Measurements from ENCODE around the gene F10. TPM values are rescaled to one million over a fixed set of nuclear protein-coding genes. Genes with fewer than 3 reads are reported as not detected.
"Not testable (repeated sequence)": the region's sequence is repeated elsewhere in the genome, so short reads cannot be mapped to it uniquely, and the experiment has no call there.

F10 gene
- total and polyA plus RNA-seq, 12 donors, result 4.4 to 81.8 (median 12.6) TPM

- TF ChIP-seq, protein P1, sequence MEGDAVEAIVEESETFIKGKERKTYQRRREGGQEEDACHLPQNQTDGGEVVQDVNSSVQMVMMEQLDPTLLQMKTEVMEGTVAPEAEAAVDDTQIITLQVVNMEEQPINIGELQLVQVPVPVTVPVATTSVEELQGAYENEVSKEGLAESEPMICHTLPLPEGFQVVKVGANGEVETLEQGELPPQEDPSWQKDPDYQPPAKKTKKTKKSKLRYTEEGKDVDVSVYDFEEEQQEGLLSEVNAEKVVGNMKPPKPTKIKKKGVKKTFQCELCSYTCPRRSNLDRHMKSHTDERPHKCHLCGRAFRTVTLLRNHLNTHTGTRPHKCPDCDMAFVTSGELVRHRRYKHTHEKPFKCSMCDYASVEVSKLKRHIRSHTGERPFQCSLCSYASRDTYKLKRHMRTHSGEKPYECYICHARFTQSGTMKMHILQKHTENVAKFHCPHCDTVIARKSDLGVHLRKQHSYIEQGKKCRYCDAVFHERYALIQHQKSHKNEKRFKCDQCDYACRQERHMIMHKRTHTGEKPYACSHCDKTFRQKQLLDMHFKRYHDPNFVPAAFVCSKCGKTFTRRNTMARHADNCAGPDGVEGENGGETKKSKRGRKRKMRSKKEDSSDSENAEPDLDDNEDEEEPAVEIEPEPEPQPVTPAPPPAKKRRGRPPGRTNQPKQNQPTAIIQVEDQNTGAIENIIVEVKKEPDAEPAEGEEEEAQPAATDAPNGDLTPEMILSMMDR (IDR thresholded peaks at IDR 0.05), result no peak
- no peak for TF ChIP-seq POLR2A (IDR thresholded peaks at IDR 0.05)
- H3K9me3 ChIP-seq (replicated peaks in 1 of 3), result no peaks in the 10 kb centered on the region
- DNase-seq, result no peak
- H3K4me1 ChIP-seq (replicated peaks in 1 of 2), result no peaks in the 10 kb centered on the region
- H3K27ac ChIP-seq, result no peak overlapping the region
- intact Hi-C loops (cut with DNase I), result no loop called here
- no peaks in the 10 kb centered on the region for H3K27me3 ChIP-seq
- peaks cover 0 to 13% of the 10 kb centered on the region in 2 donors for H3K36me3 ChIP-seq (replicated peaks in 1 of 2)
- 89 to 93% (median 91%) methylated on average over 23 to 42 of the region's 42 CpGs for WGBS, 4 donors
- no peak overlapping the region for H3K4me3 ChIP-seq
Measured at GRCh38 chr13:113077953-113078901, 44.4 kb upstream of the F10 start.

DNA sequence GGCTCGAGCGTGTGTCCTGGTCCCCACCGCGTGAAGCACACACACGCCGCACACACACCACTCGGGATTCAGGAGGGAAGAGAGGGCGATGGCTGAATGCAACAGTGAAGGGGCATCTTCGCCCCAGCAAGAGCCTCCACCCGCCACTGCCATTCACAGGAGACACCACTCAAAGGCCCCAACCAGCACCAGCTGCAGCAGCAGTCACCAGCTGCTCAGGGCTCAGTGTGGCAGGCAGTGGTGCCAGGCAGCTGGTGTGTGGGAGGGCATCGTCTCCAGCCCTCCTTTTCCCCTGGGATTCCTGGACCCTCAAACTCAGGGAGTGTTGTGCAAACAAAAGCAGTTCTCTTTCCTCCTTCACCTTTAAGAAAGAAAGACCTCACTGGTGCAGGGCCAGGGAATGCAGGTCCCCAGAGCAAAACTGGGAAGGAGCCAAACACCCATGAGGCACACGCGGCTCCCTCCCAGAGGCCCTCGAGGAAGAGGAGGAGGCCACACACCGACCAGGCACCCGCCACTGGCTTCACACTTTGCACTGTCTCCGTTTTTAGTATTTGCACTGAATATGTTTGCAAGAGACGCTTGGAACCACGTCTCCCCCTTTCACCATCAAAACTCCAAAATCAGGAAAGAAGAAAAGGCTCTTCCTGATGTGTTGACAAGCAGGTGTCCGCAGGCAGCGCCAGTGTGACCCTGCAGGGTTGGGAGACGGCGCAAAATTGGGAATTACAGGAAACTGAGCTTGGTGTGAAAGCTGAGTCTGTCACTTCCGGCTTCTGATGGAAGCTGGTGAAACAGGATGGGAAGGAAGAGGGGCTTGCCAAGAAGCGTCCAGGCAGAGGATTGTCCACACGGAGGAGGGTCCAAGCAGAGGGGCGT, 43.5 kb upstream of the F10 start:
- Histone ChIP-seq H3K4me3 (no peak overlapping the region), H3K27me3 (no peaks in the 10 kb centered on the region), H3K36me3 (replicated peaks in 1 of 2) (peaks cover 0 to 13% of the 10 kb centered on the region in 2 donors), H3K27ac (no peak overlapping the region), H3K9me3 (replicated peaks in 1 of 3) (no peaks in the 10 kb centered on the region), H3K4me1 (replicated peaks in 1 of 2) (no peaks in the 10 kb centered on the region)
- no peak for DNase-seq
- WGBS, 4 donors, result 63 to 72% (median 69%) methylated on average over 24 to 27 of the region's 27 CpGs
- intact Hi-C loops (cut with DNase I), result no loop called here
- TF ChIP-seq POLR2A (IDR thresholded peaks at IDR 0.05), result no peak
- TF ChIP-seq, protein P1 (IDR thresholded peaks at IDR 0.05), result no peak

DNA sequence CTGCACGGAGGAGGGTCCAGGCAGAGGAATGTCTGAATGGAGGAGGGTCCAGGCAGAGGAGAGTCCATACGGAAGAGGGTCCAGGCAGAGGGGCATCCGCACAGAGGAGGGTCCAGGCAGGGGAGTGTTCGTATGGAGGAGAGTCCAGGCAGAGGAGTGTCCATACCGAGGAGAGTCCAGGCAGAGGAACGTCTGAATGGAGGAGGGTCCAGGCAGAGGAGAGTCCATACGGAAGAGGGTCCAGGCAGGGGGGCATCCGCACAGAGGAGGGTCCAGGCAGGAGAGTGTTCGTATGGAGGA, 42.9 kb upstream of the F10 start:
- H3K36me3 ChIP-seq (replicated peaks in 1 of 2), result peaks cover 0 to 13% of the 10 kb centered on the region in 2 donors
- intact Hi-C loops (cut with DNase I); H3K4me3 ChIP-seq; H3K9me3 ChIP-seq (replicated peaks in 1 of 3); H3K27ac ChIP-seq; H3K4me1 ChIP-seq (replicated peaks in 1 of 2); DNase-seq; H3K27me3 ChIP-seq: not testable (repeated sequence)
- WGBS, 4 donors, result 39 to 65% (median 51%) methylated on average over 6 to 9 of the region's 9 CpGs

DNA sequence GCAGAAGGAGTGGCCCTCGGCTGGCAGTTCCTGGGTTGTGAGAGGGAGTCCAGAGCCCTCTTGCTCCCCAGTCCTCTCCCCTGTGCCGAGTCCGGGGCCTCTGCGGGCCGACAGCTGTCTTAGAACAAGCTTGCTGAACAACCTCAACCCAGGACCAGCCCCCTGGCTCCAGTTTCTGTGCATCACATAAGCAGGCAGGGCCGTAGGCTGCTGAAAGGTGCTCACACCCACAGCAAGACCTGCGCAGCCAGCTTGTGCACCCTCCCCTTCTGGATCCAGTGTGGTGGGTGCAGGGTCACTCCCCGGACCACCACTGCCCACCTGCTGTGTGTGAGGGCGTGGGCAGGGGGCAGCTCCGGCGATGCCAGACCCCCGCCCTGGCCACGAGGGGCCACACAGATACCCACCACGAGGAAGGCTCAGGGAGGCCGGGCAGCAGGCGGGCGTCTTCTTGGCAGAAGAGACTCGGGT, 42.2 kb upstream of the F10 start:
- DNase-seq, result no peak
- H3K36me3 ChIP-seq (replicated peaks in 1 of 2), result peaks cover 0 to 13% of the 10 kb centered on the region in 2 donors

More for the DNA sequence above, 42.2 kb upstream of the F10 start:
- Histone ChIP-seq H3K4me3 (no peak overlapping the region), H3K27me3 (no peaks in the 10 kb centered on the region), H3K9me3 (replicated peaks in 1 of 3) (no peaks in the 10 kb centered on the region), H3K4me1 (replicated peaks in 1 of 2) (no peaks in the 10 kb centered on the region), H3K27ac (no peak overlapping the region)
- intact Hi-C loops (cut with DNase I), result no loop called here
- TF ChIP-seq, protein P1 (IDR thresholded peaks at IDR 0.05), result no peak
- 78 to 88% (median 82%) methylated on average over 2 to 18 of the region's 18 CpGs for WGBS, 4 donors
